Activated CD4-positive, alpha-beta memory T cell treated with anti-CD3 and anti-CD28 coated beads, Interleukin-2, amount 10 ng/mL, durations not matched to agents 7 days and 5 days (primary cell): Measurements from ENCODE around the gene TBXAS1. TPM values are rescaled to one million over a fixed set of nuclear protein-coding genes. Genes with fewer than 3 reads are reported as not detected.

Experiments
- CTCF ChIA-PET: fragments of 350-600 bp; sonication (Branson Sonifier 250); formaldehyde crosslinking; loops from one replicate; lab custom pipeline; 2021; ENCODE audit warnings: antibody characterized with exemption, inconsistent platforms; lab: Charles Lee
- POLR2A ChIA-PET: fragments of 350-600 bp; sonication (Branson Sonifier 250); formaldehyde crosslinking; loops from one replicate; lab custom pipeline; 2021; ENCODE audit warnings: antibody characterized with exemption; lab: Charles Lee
- DNase-seq: peaks from one replicate; pipeline ENCODE4 v3.0.0-alpha.2; 2020
- H3K27ac Mint-ChIP-seq: one replicate; pipeline ENCODE4 v1.8.0; 2021; ENCODE audit warnings: mild to moderate bottlenecking, mixed read lengths
- H3K27me3 Mint-ChIP-seq: one replicate; pipeline ENCODE4 v1.8.0; 2021; ENCODE audit warnings: mixed read lengths
- H3K36me3 Mint-ChIP-seq: one replicate; pipeline ENCODE4 v1.8.0; 2021; ENCODE audit warnings: low read depth, mixed read lengths
- H3K4me1 Mint-ChIP-seq: one replicate; pipeline ENCODE4 v1.8.0; 2021; ENCODE audit warnings: mixed read lengths
- H3K4me3 Mint-ChIP-seq: one replicate; pipeline ENCODE4 v1.8.0; 2021; ENCODE audit warnings: mild to moderate bottlenecking, mixed read lengths
- H3K9me3 Mint-ChIP-seq: one replicate; pipeline ENCODE4 v1.8.0; 2021; ENCODE audit warnings: mixed read lengths
- total RNA-seq, 2 experiments: library from RNA; stranded (reverse); gene quantifications; one replicate each; pipeline ENCODE4 v1.2.3, GENCODE V29; 2021

The TBXAS1 gene
- total RNA-seq, 2 experiments from 2014 or later = 27.4 to 28.7 TPM

DNA sequence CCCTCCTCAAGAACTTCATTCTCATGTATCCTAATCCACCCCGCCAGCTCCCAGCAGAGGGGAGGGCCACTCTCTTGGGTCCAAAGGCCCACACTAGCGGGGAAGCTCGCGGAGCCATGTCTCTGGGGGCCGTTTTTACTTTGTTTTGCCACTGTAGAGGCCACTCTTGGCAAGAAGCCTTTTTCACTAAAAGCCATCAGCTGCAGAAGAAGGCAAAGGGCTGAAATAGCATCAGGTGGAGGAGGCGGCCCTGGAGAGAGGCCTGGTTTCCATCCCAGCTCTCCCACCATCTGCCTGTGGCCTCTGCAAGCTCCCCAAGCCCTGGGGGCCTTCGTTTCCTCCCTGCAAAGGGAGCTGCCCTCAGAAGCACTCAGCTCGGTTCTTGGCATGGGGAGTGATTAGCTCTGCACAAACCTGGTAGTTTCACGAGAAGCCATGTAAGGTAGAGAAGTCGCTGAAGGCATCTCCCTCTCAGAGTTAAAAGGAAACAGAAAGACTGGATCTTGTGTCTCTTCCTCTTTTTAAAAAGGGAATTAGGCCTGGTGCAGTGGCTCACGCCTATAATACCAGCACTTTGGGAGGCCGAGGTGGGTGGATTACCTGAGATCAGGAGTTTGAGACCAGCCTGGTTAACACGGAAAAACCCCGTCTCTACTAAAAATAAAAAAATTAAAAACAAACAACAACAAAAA lies 163.4 kb downstream of the TBXAS1 start:
- H3K27ac Mint-ChIP-seq = no peak overlapping the region
- no peaks in the 10 kb centered on the region for H3K9me3 Mint-ChIP-seq
- H3K4me3 Mint-ChIP-seq = no peak overlapping the region
- POLR2A ChIA-PET = no interaction called here
- DNase-seq = no peak
- no peaks in the 10 kb centered on the region for H3K4me1 Mint-ChIP-seq
- H3K27me3 Mint-ChIP-seq = no peaks in the 10 kb centered on the region
- CTCF ChIA-PET = interaction anchor here (0.9 kb wide), 1 partner anchor 10 kb away, joined by 3 read pairs; no protein-coding TSS in a partner anchor
- no peaks in the 10 kb centered on the region for H3K36me3 Mint-ChIP-seq

- POLR2A ChIA-PET = no interaction called here
- Mint-ChIP-seq H3K36me3 (no peaks in the 10 kb centered on the region), H3K4me3 (no peak overlapping the region), H3K27me3 (no peaks in the 10 kb centered on the region), H3K4me1 (no peaks in the 10 kb centered on the region), H3K27ac (no peak overlapping the region), H3K9me3 (no peaks in the 10 kb centered on the region)
- CTCF ChIA-PET = interaction anchor here (0.7 to 2.2 kb wide), 3 partner anchors 10 to 358 kb away, joined by 3 to 9 read pairs (median 3); no protein-coding TSS in a partner anchor
- DNase-seq = no peak
Observed at GRCh38 chr7:139993169-139993568, 164.1 kb downstream of the TBXAS1 start.

DNA sequence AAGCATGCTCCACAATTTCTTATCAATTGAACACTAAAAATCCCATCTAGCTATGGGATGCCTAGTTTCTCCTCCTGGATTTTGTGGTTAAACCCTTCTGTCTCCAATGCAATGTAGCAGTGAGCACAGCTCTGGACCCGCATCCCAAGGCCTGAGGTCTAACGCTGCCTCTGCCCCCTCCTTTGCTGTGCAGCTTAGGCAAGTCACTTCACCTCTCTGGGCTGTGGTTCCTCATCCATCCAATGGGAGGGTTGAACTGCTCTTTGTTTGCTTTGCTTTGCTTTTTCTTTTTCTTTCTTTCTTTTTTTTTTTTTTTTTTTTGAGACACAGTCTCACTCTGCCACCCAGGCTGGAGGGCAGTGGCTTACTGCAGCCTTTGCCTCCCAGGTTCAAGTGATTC lies 164.5 kb downstream of the TBXAS1 start:
- ChIA-PET POLR2A (no interaction called here), CTCF (interaction anchor here (0.7 to 2.2 kb wide), 4 partner anchors 9 to 358 kb away, joined by 3 to 9 read pairs (median 6); no protein-coding TSS in a partner anchor)
- Mint-ChIP-seq H3K4me1 (no peaks in the 10 kb centered on the region), H3K36me3 (no peaks in the 10 kb centered on the region), H3K4me3 (no peak overlapping the region), H3K27ac (no peak overlapping the region), H3K9me3 (no peaks in the 10 kb centered on the region), H3K27me3 (no peaks in the 10 kb centered on the region)
- no peak for DNase-seq

DNA sequence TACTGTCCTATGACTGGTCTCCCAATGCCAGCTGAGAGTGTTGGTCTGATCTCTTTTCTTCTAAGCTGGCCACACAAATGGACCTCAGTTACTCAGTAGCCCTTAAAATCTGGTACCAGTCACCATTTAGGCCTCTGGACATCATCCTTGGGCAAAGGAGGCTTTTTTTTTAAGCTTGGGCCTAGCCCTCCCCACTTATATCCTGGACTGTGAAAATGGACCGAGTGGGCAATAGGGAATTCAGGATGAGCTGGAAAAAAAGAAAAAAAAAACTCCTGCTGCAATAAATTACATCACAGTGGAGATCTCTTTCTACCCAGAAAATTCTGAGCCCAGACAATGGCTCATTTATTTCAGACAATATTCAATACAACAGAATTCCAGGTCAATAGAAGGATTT lies 165.3 kb downstream of the TBXAS1 start:
- Mint-ChIP-seq H3K36me3 (no peaks in the 10 kb centered on the region), H3K27ac (no peak overlapping the region), H3K9me3 (no peaks in the 10 kb centered on the region), H3K4me1 (no peaks in the 10 kb centered on the region), H3K27me3 (no peaks in the 10 kb centered on the region), H3K4me3 (no peak overlapping the region)
- no peak for DNase-seq
- ChIA-PET CTCF (interaction anchor here (0.6 to 2.2 kb wide), 5 partner anchors 9 to 638 kb away, joined by 3 to 9 read pairs (median 5); no protein-coding TSS in a partner anchor), POLR2A (no interaction called here)

GRCh38 chr7:139995017-139995915 lies 166.2 kb downstream of the TBXAS1 start:
- ChIA-PET POLR2A (no interaction called here), CTCF (interaction anchor here (1.3 to 2.2 kb wide), 3 partner anchors 8 to 350 kb away, joined by 5 to 9 read pairs (median 6); no protein-coding TSS in a partner anchor)
- no peaks in the 10 kb centered on the region for H3K9me3 Mint-ChIP-seq
- no peaks in the 10 kb centered on the region for H3K4me1 Mint-ChIP-seq
- no peaks in the 10 kb centered on the region for H3K36me3 Mint-ChIP-seq
- no peak overlapping the region for H3K27ac Mint-ChIP-seq
- no peak for DNase-seq
- no peak overlapping the region for H3K4me3 Mint-ChIP-seq
- H3K27me3 Mint-ChIP-seq = no peaks in the 10 kb centered on the region

- no peak overlapping the region for H3K4me3 Mint-ChIP-seq
- POLR2A ChIA-PET = no interaction called here
- no peaks in the 10 kb centered on the region for H3K9me3 Mint-ChIP-seq
- H3K27ac Mint-ChIP-seq = no peak overlapping the region
- H3K4me1 Mint-ChIP-seq = no peaks in the 10 kb centered on the region
- H3K36me3 Mint-ChIP-seq = no peaks in the 10 kb centered on the region
- CTCF ChIA-PET = interaction anchor here (2.2 to 9.9 kb wide), 4 partner anchors 351 to 396 kb away, joined by 4 to 76 read pairs (median 14); no protein-coding TSS in a partner anchor
- no peak for DNase-seq
- no peaks in the 10 kb centered on the region for H3K27me3 Mint-ChIP-seq
Observed at GRCh38 chr7:139998572-139998971, 169.5 kb downstream of the TBXAS1 start.

DNA sequence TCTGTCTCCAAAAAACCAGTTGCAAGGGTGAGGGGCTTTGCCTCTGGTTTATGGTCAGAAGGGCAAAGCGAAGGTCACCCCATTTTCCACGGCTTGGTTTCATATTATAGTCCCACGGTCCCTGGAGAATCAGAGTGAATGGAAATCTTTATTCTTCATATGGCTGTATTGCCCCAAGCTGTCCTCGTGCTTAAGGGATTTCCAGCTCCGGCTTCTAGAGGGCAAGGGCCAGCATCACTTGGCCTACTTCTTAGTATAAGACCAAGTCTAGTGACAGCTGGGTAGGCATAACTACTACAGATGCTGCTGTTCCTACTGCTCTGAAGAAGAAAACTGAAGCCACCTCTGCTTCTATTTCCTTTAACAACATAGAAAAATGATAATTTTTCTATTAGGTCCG lies 170.5 kb downstream of the TBXAS1 start:
- Mint-ChIP-seq H3K36me3 (no peaks in the 10 kb centered on the region), H3K27ac (no peak overlapping the region), H3K27me3 (no peaks in the 10 kb centered on the region), H3K4me3 (no peak overlapping the region), H3K4me1 (no peaks in the 10 kb centered on the region), H3K9me3 (no peaks in the 10 kb centered on the region)
- DNase-seq = no peak
- CTCF ChIA-PET = interaction anchor here (1.1 to 9.9 kb wide), 4 partner anchors 106 to 397 kb away, joined by 3 to 76 read pairs (median 14); no protein-coding TSS in a partner anchor
- POLR2A ChIA-PET = interaction anchor here (2.0 kb wide), 1 partner anchor 352 kb away, joined by 6 read pairs; no protein-coding TSS in a partner anchor

- ChIA-PET CTCF (interaction anchor here (1.1 to 9.9 kb wide), 4 partner anchors 107 to 399 kb away, joined by 3 to 114 read pairs (median 45); no protein-coding TSS in a partner anchor), POLR2A (interaction anchor here (2.0 kb wide), 1 partner anchor 354 kb away, joined by 6 read pairs; no protein-coding TSS in a partner anchor)
- Mint-ChIP-seq H3K27ac (no peak overlapping the region), H3K4me1 (no peaks in the 10 kb centered on the region), H3K9me3 (no peaks in the 10 kb centered on the region), H3K36me3 (no peaks in the 10 kb centered on the region), H3K4me3 (no peak overlapping the region), H3K27me3 (no peaks in the 10 kb centered on the region)
- DNase-seq = no peak
Observed at GRCh38 chr7:140000666-140001268, 171.7 kb downstream of the TBXAS1 start.

DNA sequence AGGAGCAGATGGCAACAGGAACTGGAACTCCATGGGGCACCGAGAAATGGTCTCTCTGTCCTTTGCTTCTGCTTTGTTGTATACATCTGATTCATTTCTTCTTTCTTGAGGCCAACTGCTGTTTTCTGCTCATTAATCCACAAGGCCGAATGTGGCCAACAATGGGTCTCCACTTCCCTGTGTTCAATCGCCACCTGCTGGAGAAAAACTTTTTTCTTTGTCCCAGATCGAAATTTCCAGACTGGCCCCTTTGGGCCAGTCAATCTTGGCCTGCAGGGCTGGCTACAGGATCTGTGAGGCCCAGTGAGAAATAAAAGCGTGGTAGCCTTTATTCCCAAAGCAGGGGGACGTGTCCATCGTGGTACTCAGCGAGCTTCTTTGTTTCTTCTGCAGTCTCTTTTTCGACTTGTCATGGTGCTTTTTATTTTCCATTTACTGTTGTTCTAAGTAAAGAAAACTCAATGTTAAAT lies 174.9 kb downstream of the TBXAS1 start:
- H3K4me1 Mint-ChIP-seq = no peaks in the 10 kb centered on the region
- H3K36me3 Mint-ChIP-seq = no peaks in the 10 kb centered on the region
- H3K4me3 Mint-ChIP-seq = no peak overlapping the region
- DNase-seq = peak; percentile 39
- no peaks in the 10 kb centered on the region for H3K27me3 Mint-ChIP-seq
- ChIA-PET POLR2A (interaction anchor here (1.0 kb wide), 1 partner anchor 359 kb away, joined by 3 read pairs; no protein-coding TSS in a partner anchor), CTCF (interaction anchor here (0.6 to 9.9 kb wide), 9 partner anchors 10 to 402 kb away, joined by 3 to 114 read pairs (median 6); no protein-coding TSS in a partner anchor)
- no peak overlapping the region for H3K27ac Mint-ChIP-seq
- no peaks in the 10 kb centered on the region for H3K9me3 Mint-ChIP-seq

- H3K4me3 Mint-ChIP-seq = no peak overlapping the region
- no peak for DNase-seq
- no peak overlapping the region for H3K27ac Mint-ChIP-seq
- no peaks in the 10 kb centered on the region for H3K9me3 Mint-ChIP-seq
- no peaks in the 10 kb centered on the region for H3K27me3 Mint-ChIP-seq
- ChIA-PET POLR2A (interaction anchor here (1.0 kb wide), 1 partner anchor 359 kb away, joined by 3 read pairs; no protein-coding TSS in a partner anchor), CTCF (interaction anchor here (1.0 to 9.9 kb wide), 6 partner anchors 10 to 403 kb away, joined by 3 to 114 read pairs (median 25); no protein-coding TSS in a partner anchor)
- H3K4me1 Mint-ChIP-seq = no peaks in the 10 kb centered on the region
- no peaks in the 10 kb centered on the region for H3K36me3 Mint-ChIP-seq
Observed at GRCh38 chr7:140004672-140005071, 175.6 kb downstream of the TBXAS1 start.

DNA sequence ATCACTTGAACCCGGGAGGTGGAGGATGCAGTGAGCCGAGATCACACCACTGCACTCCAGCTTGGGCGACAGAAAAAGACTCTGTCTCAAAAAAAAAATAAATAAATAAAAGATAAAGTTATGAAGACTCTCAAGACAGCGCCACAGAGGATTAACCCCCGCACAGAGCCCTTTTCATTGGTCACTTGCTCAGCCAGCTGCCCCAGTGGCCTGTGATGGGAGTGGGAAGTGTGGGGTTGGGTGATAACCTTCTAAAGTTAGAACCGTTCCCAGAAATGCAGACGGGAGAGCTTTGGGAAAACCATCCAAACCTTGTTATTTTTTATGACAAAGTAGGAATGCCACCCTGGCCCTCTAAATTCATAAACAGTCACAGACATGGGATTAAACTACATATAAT lies 176.3 kb downstream of the TBXAS1 start:
- Mint-ChIP-seq H3K27me3 (no peaks in the 10 kb centered on the region), H3K36me3 (no peaks in the 10 kb centered on the region), H3K9me3 (no peaks in the 10 kb centered on the region), H3K4me3 (no peak overlapping the region), H3K4me1 (no peaks in the 10 kb centered on the region), H3K27ac (no peak overlapping the region)
- POLR2A ChIA-PET = no interaction called here
- CTCF ChIA-PET = interaction anchor here (1.0 to 9.9 kb wide), 8 partner anchors 10 to 403 kb away, joined by 3 to 114 read pairs (median 6); no protein-coding TSS in a partner anchor
- DNase-seq = no peak
